ENCODE data around the gene DCT.

- TF ChIP-seq EZH2 (optimal IDR thresholded peaks at IDR 0.05; ENCODE audit: low read depth, low read length), result no peak
- no peak for TF ChIP-seq CTCF (IDR thresholded peaks at IDR 0.05; ENCODE audit: low read length)
- TF ChIP-seq EZH2phosphoT487 (IDR thresholded peaks at IDR 0.05; ENCODE audit: low read length), result no peak
These were observed 33.5 kb upstream of the DCT start for GRCh38 chr13:94513026-94513425.
